Muscle of arm (tissue), 12 donors: ENCODE data around the gene SKOR2. TPM values are rescaled to one million over a fixed set of nuclear protein-coding genes. Genes with fewer than 3 reads are reported as not detected.

Experiments used
- polyA plus RNA-seq, 12 donors: library from polyadenylated mRNA; unstranded; fragments of 120-200 nt; gene quantifications; one replicate each; pipeline ENCODE4 v1.2.1, GENCODE V29; 2013; ENCODE audit not compliant: insufficient read length in 12 of 12

Gene SKOR2
- polyA plus RNA-seq, 12 donors: not detected

Other genes with a start within 250 kb of the SKOR2 start
- under 1 TPM in 2 of 12 donors, not detected in 10; 0.07 to 0.09 TPM for gene ELOA2, start 216.0 kb downstream of the SKOR2 start, polyA plus RNA-seq
- gene HDHD2, start 101.2 kb downstream of the SKOR2 start, polyA plus RNA-seq: 10 to 100 TPM in 11 of 12 donors, not detected in 1; 16.7 to 31.1 (median 26.7) TPM
- 10 to 100 TPM in 11 of 12 donors, not detected in 1; 18.7 to 54.5 (median 25.9) TPM for gene IER3IP1, start 75.3 kb downstream of the SKOR2 start, polyA plus RNA-seq